Uterus (tissue), 4 donors: ENCODE results near the gene SERPINF2. TPM values are rescaled to one million over a fixed set of nuclear protein-coding genes. Genes with fewer than 3 reads are reported as not detected.
"Not testable (repeated sequence)": the region's sequence is repeated elsewhere in the genome, so short reads cannot be mapped to it uniquely, and the experiment has no call there.

Source experiments
- DNase-seq, 2 donors: peaks; one replicate each; pipeline ENCODE4 v3.0.0-alpha.2; 2019 to 2020
- H3K27ac ChIP-seq, 2 donors: fragments of 200-600 bp; sonication (generic); 1 replicate in 1 of 2; 2 replicates in 1 of 2; pipeline ENCODE4 v1.5.1; 2016 to 2018
- H3K27me3 ChIP-seq, 2 donors: fragments of 200-600 bp; sonication (generic); one replicate each; pipeline ENCODE4 v1.5.1; 2018 to 2019; ENCODE audit warnings: control low read depth in 1 of 2
- H3K36me3 ChIP-seq, 2 donors: fragments of 200-600 bp; sonication (generic); one replicate each; pipeline ENCODE4 v1.5.1; 2019; ENCODE audit warnings: control low read depth in 1 of 2
- H3K4me1 ChIP-seq, 2 donors: fragments of 200-600 bp; sonication (generic); one replicate each; pipeline ENCODE4 v1.5.1; 2018 to 2019; ENCODE audit warnings: control low read depth in 1 of 2
- H3K4me3 ChIP-seq, 2 donors: fragments of 200-600 bp; sonication (generic); 1 replicate in 1 of 2; 2 replicates in 1 of 2; pipeline ENCODE4 v1.5.1; 2018 to 2019; ENCODE audit warnings: mild to moderate bottlenecking in 1 of 2
- H3K9me3 ChIP-seq, 2 donors: fragments of 200-600 bp; sonication (generic); one replicate each; pipeline ENCODE4 v1.5.1; 2019; ENCODE audit warnings: control low read depth in 1 of 2
- POLR2A ChIP-seq, 2 donors: fragments of 450-650 bp; IDR thresholded peaks; one replicate each; pipeline ENCODE4 v1.6.1; 2016; ENCODE audit warnings: antibody characterized with exemption in 2 of 2, mild to moderate bottlenecking in 1 of 2, moderate library complexity in 1 of 2
- intact Hi-C: fragments of 100-400 bp; cut with DNase I; formaldehyde crosslinking; loops from one replicate; pipeline ENCODE4 v1.15.1; 2023; ENCODE audit warnings: low total_unique reads
- total RNA-seq, 4 donors: library from RNA; depleted of rRNA in 3 of 4; stranded (reverse); fragments of >200 nt in 3 of 4; gene quantifications; one replicate each; pipeline versions ENCODE4 v1.1.0 to v1.2.4, GENCODE V29; 2014 to 2023
- TF ChIP-seq, protein P1 (sequence below), 4 experiments: fragments of 200-600 bp in 2 of 4; fragments of 450-650 bp in 2 of 4; sonication (generic) in 2 of 4; IDR thresholded peaks; one replicate each; pipeline ENCODE4 v1.5.1; 2016 to 2019; ENCODE audit warnings: antibody characterized with exemption in 4 of 4, mild to moderate bottlenecking in 2 of 4, moderate library complexity in 1 of 4
- donor health status: DM: yes; HTN: yes; CAD: no.

SERPINF2 gene
- total RNA-seq, 4 donors from 2014 or later: 0.83 to 21.5 (median 10.0) TPM

DNA sequence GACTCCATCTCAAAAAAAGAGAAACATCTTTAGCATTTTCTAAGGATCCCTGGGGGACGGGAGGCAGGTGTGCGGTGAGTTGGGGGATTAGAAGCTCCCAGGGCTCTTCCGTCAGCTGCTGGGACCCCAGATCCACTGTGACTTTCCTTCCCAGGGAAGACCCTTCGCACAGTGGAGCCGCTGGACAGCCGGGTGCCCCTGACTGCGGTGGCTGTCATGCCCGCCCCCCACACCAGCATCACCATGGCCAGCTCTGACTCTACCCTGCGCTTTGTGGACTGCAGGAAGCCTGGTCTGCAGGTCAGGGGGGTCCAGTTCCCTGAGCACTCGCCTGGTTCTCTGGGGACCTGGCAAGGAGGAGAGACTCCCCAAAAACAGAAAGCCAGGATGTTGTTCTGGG lies 7.3 kb upstream of the SERPINF2 start:
- Histone ChIP-seq H3K9me3 (no peaks in the 10 kb centered on the region), H3K4me1 (peaks cover 12 to 13% of the 10 kb centered on the region in 2 donors), H3K27ac (peak overlapping the region; percentile 72 to 76), H3K36me3 (no peaks in the 10 kb centered on the region), H3K4me3 (no peak overlapping the region), H3K27me3 (no peaks in the 10 kb centered on the region)
- intact Hi-C loops: no loop called here
- TF ChIP-seq, protein P1, sequence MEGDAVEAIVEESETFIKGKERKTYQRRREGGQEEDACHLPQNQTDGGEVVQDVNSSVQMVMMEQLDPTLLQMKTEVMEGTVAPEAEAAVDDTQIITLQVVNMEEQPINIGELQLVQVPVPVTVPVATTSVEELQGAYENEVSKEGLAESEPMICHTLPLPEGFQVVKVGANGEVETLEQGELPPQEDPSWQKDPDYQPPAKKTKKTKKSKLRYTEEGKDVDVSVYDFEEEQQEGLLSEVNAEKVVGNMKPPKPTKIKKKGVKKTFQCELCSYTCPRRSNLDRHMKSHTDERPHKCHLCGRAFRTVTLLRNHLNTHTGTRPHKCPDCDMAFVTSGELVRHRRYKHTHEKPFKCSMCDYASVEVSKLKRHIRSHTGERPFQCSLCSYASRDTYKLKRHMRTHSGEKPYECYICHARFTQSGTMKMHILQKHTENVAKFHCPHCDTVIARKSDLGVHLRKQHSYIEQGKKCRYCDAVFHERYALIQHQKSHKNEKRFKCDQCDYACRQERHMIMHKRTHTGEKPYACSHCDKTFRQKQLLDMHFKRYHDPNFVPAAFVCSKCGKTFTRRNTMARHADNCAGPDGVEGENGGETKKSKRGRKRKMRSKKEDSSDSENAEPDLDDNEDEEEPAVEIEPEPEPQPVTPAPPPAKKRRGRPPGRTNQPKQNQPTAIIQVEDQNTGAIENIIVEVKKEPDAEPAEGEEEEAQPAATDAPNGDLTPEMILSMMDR (IDR thresholded peaks at IDR 0.05): no peak
- no peak for TF ChIP-seq POLR2A (IDR thresholded peaks at IDR 0.05)
- no peak for DNase-seq

DNA sequence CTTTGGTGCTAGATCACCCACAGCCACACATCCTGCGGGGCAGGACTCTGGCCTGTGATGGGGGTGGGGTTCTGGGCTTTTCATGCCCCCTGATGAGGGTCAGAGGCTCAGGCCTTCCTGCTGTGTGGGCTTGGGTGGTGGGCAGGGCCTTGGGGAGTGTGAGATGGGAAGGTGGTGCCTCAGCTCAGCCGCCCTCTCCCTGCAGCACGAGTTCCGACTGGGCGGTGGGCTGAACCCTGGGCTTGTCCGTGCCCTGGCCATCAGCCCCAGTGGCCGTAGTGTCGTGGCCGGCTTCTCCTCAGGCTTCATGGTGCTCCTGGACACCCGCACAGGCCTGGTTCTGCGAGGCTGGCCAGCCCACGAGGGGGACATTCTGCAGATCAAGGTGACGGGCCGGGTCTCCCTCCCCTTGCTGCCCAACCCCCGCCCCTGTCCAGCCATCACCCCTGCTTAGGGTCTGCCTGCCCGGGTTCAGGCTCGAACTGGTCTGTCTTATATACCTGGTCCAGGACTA lies 6.8 kb upstream of the SERPINF2 start:
- DNase-seq: no peak
- Histone ChIP-seq H3K27ac (peak overlapping the region; percentile 72 to 76), H3K4me3 (no peak overlapping the region), H3K36me3 (no peaks in the 10 kb centered on the region), H3K4me1 (peaks cover 11 to 12% of the 10 kb centered on the region in 2 donors), H3K9me3 (no peaks in the 10 kb centered on the region), H3K27me3 (no peaks in the 10 kb centered on the region)
- no peak for TF ChIP-seq POLR2A (IDR thresholded peaks at IDR 0.05)
- TF ChIP-seq, protein P1 (IDR thresholded peaks at IDR 0.05): no peak
- intact Hi-C loops: no loop called here

DNA sequence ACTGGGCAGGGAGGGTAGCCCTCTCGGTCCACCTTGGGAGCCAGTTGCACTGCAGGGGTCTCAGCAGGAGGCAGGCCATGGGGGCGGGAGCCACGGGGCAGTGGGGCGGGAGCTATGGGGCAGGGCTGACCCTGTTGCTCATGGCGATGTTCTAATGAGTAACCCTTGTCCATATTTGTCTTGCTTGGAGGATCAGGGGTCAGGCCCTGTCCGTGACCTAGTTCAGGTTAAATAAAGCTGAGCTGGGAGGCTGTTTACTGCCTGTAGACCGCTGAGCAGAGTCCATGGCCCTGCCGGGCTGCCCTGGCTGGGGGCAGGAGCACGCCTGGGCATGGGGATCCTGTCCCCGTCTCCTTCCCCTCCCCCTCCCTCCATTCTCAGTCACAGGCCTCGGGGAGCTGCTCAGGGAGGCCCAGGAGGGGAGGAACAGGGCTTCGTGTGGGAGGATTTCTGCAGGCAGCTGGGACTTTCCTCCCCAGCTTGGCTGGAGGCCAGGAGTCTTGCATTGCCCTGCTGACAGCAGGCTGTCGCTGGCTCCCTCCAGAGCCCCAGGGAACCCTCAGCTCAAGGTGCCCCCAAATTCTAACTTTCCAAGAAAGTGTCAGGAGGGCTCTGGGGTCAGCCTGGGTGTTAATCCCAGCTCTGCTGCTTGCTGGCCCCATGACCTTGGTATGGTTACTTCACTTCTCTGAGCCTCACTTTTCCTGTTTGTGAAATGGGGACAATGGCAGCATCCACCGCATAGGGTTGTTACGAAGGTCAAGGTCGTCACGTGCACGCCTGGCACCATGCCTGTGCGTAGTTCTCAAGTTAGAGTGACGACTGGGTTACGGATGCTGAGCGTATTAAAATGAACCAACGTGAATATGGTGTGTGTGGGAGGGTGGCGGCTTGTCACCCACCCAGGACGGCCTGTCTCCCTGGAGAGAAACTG lies 6.1 kb upstream of the SERPINF2 start:
- Histone ChIP-seq H3K4me1 (peaks cover 11 to 12% of the 10 kb centered on the region in 2 donors), H3K27ac (peak overlapping the region; percentile 72 to 76), H3K36me3 (no peaks in the 10 kb centered on the region), H3K4me3 (no peak overlapping the region), H3K9me3 (no peaks in the 10 kb centered on the region), H3K27me3 (no peaks in the 10 kb centered on the region)
- TF ChIP-seq POLR2A (IDR thresholded peaks at IDR 0.05): no peak
- TF ChIP-seq, protein P1 (IDR thresholded peaks at IDR 0.05): no peak
- intact Hi-C loops: no loop called here
- peak; percentile 87 to 89 for DNase-seq

DNA sequence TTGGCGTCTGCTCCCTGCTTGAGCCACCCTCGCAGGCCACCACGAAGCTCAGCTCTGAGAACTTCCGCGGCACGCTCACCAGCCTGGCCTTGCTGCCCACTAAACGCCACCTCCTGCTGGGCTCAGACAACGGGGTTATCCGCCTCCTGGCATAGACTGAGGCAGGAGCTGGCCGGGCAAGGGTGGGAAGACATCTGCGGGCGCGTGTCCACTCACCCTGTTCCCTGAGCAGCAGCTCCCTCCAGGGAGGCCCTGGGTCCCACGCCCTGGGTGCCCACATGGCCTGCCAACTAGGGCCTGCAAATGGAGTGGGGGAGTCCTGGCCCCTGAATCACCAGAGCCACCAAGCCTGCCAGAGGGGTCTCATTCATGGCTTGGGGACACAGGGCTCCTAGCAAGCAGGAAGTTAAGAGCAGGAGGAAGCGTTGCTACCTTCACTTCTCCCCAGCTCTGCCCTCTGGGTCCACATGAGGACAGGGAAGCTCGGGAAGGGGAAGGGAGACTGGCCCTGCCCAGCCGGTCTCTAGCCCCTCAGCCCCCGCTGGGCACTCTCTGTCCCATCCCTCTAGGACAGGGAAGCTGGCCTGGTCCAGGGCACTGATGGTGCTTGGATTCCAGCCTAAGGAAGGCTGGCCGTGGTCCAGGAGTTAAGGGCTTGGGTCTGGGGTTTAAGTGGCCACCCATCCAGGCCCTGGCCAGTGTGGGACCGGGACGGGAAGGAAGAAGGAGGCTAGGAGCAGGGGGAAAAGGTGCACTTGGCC lies 5.0 kb upstream of the SERPINF2 start:
- no peaks in the 10 kb centered on the region for H3K27me3 ChIP-seq
- TF ChIP-seq, protein P1 (IDR thresholded peaks at IDR 0.05): no peak
- no peak for TF ChIP-seq POLR2A (IDR thresholded peaks at IDR 0.05)
- no peak overlapping the region for H3K4me3 ChIP-seq
- DNase-seq: peak in 1 of 2 donors; percentile 36
- H3K4me1 ChIP-seq: peaks cover 11 to 12% of the 10 kb centered on the region in 2 donors
- intact Hi-C loops: no loop called here
- no peaks in the 10 kb centered on the region for H3K9me3 ChIP-seq
- H3K27ac ChIP-seq: peak overlapping the region; percentile 72 to 76
- H3K36me3 ChIP-seq: no peaks in the 10 kb centered on the region

DNA sequence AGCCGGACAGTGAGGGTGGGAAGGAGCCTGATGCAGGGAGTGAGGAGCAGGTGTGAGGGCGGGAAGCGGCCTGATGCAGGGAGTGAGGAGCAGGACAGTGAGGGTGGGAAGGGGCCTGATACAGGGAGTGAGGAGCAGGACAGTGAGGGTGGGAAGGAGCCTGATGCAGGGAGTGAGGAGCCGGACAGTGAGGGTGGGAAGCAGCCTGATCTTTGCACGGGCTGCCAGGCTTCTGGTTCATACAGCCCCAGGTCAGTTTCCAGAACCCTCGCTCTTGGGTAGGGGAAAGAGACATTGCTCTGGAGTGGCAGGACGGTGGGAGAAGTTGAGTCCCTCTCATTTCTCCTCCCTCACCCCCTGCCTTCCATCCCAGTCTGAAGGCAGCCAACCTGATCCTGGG lies 772 bp upstream of the SERPINF2 start:
- H3K9me3 ChIP-seq, H3K27ac ChIP-seq, H3K4me1 ChIP-seq, DNase-seq, H3K27me3 ChIP-seq, intact Hi-C loops, H3K36me3 ChIP-seq, H3K4me3 ChIP-seq: not testable (repeated sequence)
